HG02943 (cell line): ENCODE measurements around the gene ZBTB7C.
"Not testable (repeated sequence)": the region's sequence is repeated elsewhere in the genome, so short reads cannot be mapped to it uniquely, and the experiment has no call there.

ENCODE experiments used
- ATAC-seq: cut with Tn5 transposase; IDR thresholded peaks from one replicate; pipeline ENCODE4 v1.9.1; 2021; ENCODE audit warnings: mild to moderate bottlenecking, low read depth, moderate library complexity; ENCODE audit not compliant: unreplicated experiment

ZBTB7C gene

GRCh38 chr18:48306838-48307237 lies 102.3 kb downstream of the ZBTB7C start:
- ATAC-seq: no peak

- no peak for ATAC-seq
Measured at GRCh38 chr18:48304906-48305693, 104.1 kb downstream of the ZBTB7C start.

GRCh38 chr18:48303883-48304282 lies 105.3 kb downstream of the ZBTB7C start:
- no peak for ATAC-seq

- ATAC-seq: no peak
Measured at GRCh38 chr18:48302736-48303135, 106.4 kb downstream of the ZBTB7C start.

DNA sequence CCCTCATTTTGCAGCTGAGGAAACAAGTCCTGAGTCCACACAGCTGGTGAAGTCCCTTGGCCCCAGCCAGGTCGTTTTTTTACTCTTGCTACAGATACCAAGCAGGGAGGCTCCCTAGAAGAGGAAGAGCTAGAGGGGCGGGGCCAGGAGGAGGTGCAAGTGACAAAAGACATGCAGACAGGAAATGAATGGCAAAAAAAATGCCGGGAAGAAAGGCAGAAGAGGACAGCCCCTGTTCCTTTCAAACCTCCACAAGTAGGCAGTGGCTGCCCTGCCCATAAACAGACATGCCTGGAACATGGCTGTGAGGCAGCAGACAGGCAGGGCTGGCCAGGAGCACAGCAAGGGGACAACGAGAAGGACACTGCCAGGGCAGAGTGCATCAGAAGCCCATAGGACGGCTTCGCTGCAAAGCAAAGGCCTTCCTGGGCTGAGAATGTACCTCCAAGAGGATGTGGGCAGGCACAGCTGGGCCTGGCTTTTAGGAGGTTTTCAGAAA lies 108.7 kb downstream of the ZBTB7C start:
- ATAC-seq: no peak

- ATAC-seq: no peak
Measured at GRCh38 chr18:48297139-48297538, 112.0 kb downstream of the ZBTB7C start.

- no peak for ATAC-seq
Measured at GRCh38 chr18:48296581-48296980, 112.6 kb downstream of the ZBTB7C start.

DNA sequence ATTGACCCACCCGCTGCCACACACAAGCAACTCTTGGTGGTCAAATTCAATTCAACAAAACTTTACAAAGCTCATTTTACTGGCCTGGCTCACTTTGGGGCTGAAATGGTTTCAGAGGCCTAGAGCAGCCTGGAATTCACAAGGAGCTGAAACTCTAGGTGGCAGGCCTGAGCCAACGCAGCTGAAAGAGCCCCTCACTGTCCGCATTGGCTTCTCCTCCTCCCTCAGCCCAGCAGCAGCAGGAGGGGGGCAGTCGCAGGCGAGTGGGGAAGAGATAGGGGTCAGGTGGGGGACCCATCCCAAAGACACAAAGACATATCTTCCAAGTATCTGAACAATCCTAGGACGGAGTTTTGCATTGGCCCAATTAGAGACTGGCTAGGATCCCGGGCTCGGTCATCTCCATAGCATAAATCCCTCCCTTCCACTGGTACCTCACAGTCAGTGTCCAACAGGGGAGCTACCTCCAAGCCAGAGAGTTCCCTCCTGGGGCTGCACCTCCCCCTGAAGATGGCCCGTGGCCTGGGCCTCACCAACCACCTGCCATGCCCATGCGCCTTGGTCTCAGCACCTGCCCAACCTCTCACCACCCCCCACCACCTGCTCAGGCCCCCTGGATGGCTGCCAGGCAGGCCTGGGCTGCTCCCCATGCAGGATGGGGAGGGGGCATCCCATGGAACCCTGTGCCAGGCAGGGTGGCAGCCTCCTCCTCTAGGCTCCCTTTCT lies 113.4 kb downstream of the ZBTB7C start:
- no peak for ATAC-seq

DNA sequence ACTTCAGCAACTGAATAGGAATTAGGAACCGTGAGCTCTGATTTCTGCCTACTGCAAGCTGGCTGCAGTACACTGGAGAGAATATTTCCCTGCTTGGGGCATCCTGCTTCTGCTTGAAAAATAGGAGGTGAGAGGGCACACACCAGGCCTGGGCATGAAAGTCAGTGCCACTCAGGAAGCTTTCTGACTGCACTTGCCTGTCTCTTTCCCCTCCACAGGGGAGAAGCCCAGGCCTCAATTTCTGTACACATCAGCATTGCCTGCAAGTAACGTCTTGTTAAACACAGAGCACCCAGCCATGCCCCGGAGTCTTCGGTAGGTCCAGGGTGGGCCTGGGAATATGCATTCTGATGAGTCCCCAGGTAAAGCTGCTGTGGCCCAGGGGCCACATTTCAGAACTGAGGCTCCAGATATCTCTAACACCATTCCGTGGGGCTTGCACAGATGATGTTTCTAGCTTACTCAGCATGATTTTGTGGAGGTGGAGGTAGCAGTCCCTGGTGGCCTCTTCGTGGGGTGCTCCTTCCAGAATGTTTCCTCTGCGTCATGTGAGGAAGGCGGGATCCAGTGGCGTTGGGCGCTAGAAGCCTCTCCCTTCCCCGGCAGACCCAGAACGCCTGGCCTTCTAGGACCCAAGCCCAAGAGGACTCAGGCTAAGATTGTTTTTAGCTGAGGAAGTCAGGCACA lies 114.1 kb downstream of the ZBTB7C start:
- ATAC-seq: no peak

- no peak for ATAC-seq
Measured at GRCh38 chr18:48293954-48294898, 115.0 kb downstream of the ZBTB7C start.

- ATAC-seq: no peak
Measured at GRCh38 chr18:48292782-48293424, 116.3 kb downstream of the ZBTB7C start.

DNA sequence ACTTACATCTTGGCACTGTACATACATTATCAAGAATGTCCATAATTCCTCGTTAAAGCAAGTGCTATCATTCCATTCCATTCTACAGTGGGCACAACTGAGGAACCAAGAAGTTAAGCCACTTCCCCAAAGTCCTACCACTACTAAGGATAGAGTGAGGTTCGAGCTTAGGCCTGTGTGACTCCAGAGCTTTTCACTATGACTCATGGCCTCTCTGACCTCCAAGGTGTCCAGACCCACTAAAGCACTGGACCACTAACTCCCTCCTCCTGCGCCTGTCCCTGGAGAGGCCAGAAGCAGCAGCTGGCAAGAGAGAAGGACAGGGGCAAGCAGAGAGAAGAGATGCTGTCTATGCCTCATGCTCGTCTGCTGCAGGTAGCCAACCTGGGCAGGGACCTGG lies 117.0 kb downstream of the ZBTB7C start:
- ATAC-seq: no peak

- ATAC-seq: no peak
Measured at GRCh38 chr18:48290162-48290926, 118.8 kb downstream of the ZBTB7C start.

DNA sequence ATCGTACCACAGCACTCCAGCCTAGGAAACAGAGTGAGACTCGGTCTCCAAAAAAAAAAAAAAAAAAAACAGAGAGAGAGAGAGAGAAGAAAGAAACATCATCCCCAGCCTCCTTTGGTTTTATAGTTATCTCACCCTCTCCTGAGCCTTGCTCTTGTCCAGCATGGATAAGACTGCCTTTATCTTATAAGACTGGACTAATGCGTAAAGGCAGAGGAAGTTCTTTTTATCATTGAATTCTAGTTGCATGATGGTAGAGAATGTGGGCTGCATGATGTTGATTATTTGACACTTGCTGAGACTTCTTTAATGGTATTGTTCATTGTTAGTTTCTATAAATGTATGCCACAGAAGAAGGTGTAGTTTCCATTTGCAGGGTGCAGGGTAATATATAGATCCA lies 124.4 kb downstream of the ZBTB7C start:
- no peak for ATAC-seq

DNA sequence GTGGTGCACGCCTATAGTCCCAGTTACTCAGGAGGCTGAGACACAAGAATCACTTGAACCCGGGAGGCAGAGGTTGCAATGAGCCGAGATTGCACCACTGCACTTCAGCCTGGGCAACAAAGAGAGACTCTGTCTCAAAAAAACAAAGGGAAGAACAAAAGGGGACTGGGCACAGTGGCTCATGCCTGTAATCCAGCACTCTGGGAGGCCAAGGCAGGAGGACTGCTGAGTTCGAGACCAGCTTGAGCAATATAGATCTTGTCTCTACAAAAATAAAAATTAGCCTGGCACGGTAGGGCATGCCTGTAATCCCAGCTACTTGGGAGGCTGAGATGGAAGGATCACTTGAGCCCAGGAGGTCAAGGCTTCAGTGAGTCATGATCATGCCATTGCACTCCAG lies 125.2 kb downstream of the ZBTB7C start:
- not testable (repeated sequence) for ATAC-seq

DNA sequence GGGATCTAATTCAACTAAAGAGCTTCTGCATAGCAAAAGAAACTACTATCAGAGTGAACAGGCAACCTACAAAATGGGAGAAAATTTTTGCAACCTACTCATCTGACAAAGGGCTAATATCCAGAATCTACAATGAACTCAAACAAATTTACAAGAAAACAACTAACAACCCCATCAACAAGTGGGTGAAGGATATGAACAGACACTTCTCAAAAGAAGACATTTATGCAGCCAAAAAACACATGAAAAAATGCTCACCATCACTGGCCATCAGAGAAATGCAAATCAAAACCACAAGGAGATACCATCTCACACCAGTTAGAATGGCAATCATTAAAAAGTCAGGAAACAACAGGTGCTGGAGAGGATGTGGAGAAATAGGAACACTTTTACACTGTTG lies 127.7 kb downstream of the ZBTB7C start:
- ATAC-seq: not testable (repeated sequence)

GRCh38 chr18:48279312-48279711 lies 129.9 kb downstream of the ZBTB7C start:
- ATAC-seq: no peak

DNA sequence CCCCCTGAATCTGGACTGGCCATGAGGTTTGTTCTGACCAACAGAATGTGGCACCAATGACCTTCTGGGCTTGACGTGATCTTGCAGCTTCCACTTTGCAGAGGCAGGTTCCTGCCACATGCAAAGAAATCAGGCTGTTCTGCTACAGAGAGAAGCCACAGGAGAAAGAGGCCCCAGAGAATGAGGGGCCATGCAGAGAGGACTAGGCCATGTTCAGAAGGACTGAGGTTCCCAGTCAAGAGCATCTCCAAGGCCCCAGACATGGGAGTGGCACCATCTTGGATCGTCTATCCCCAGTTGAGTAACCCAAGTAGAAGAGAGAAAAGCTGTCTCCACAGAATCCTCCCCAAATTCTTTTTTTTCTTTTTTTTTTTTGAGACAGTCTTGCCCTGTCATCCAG lies 131.1 kb downstream of the ZBTB7C start:
- no peak for ATAC-seq

DNA sequence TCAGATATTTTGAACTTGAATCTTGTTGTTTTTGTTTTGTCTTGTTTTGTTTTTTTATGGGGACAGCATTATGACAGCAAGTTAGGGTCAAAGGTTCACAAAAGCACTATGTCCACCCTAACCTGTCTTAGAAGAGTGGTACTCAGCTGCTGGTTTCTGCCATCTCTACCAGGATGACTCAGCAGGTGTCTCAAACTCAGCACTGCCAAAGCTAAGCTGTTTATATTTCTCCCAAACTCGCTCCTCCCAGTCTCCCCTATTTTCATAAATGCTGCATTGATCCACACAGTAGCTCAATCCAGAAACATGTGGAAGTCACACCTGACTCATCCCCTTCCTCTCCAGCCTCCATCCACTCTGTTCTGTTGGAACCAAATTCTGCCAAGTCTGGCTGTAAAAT lies 134.9 kb downstream of the ZBTB7C start:
- ATAC-seq: no peak
